Right ventricle myocardium inferior (tissue), 1 donor: ENCODE results near the gene MZT2A. TPM values are rescaled to one million over a fixed set of nuclear protein-coding genes. Genes with fewer than 3 reads are reported as not detected.

Experiments
- microRNA-seq: library from miRNA; unstranded; fragments of <30 nt; microRNA quantifications from one replicate; pipeline ENCODE4 v1.2.0, GENCODE V29; 2020
- total RNA-seq: library from RNA; stranded (reverse); fragmentation: NEBNext Ultra II Directional; extraction: Animal tissue kit (Norgen Biotek cat#: 25700); gene quantifications from one replicate; pipeline ENCODE4 v1.2.1, GENCODE V29; 2021
- donor health status: DM: no; HTN: yes; CAD: no; lungs with severe emphysema.

Gene MZT2A
- total RNA-seq, 1 donor from 2014 or later = 401 TPM

Small RNA genes within 50 kb of the gene (microRNA-seq; reads per million reads assigned to microRNA genes)
- not detected for gene MIR4784

Other genes with a start within 250 kb of the MZT2A start
- gene RAB6D, start 128.2 kb downstream of the MZT2A start, total RNA-seq = not detected
- 138 TPM for gene TUBA3D, start 16.3 kb downstream of the MZT2A start, total RNA-seq
- 0.65 TPM for gene CCDC74A, start 35.5 kb upstream of the MZT2A start, total RNA-seq